K562 (cell line): ENCODE measurements around the gene DHCR24. TPM values are rescaled to one million over a fixed set of nuclear protein-coding genes. Genes with fewer than 3 reads are reported as not detected.

Experiments
- ATAC-seq: fragments of 200-7000 bp; cut with Tn5 transposase; 3 replicates; pipeline ENCODE4 v1.9.1; 2020; ENCODE audit warnings: moderate library complexity
- BruUV-seq: library from RNA; stranded (reverse); fragments of 400-500 nt; replicated peaks from 2 replicates; lab custom pipeline; 2021; lab: Mats Ljungman, UMichigan
- CTCF ChIA-PET: fragments of 300-600 bp; formaldehyde crosslinking; extraction: SDS; loops from one replicate; lab custom pipeline; 2021; ENCODE audit warnings: low intra/inter-chr PET ratio; lab: Yijun Ruan, JAX
- POLR2A ChIA-PET: fragments of 300-600, 350-650 bp; sonication (Branson Sonifier 250); formaldehyde crosslinking; extraction: SDS; loops from one replicate; lab custom pipeline; 2021; ENCODE audit warnings: antibody characterized with exemption, inconsistent platforms; lab: Yijun Ruan, JAX
- DNase-seq, 4 experiments: peaks; one replicate each; pipeline versions ENCODE4 v3.0.0 to v3.0.0-alpha.2; 2011 to 2018; ENCODE audit warnings: low spot score in 3 of 4, mixed read lengths in 3 of 4; ENCODE audit errors: extremely low read depth in 1 of 4
- FAIRE-seq: peaks from 2 replicates; lab custom pipeline; 2011; peaks lifted over from hg19 to GRCh38; lab: Jason Lieb, UNC
- H2AFZ ChIP-seq: 2 replicates; pipeline ENCODE4 v1.6.0; 2011; ENCODE audit warnings: low read depth, low read length, control low read depth, inconsistent platforms
- H3K27ac ChIP-seq: fragments of 200-600 bp; 3 replicates; pipeline ENCODE4 v1.8.0; 2011; ENCODE audit warnings: low read depth, mild to moderate bottlenecking, control low read depth, inconsistent platforms, low read length, moderate library complexity, mixed read lengths; ENCODE audit errors: extremely low read depth
- H3K27me3 ChIP-seq, 2 experiments: fragments of 300-600 bp in 1 of 2; 2 replicates in 1 of 2; 3 replicates in 1 of 2; pipeline versions ENCODE4 v1.6.0 to v1.8.0; 2011; ENCODE audit warnings: inconsistent platforms in 2 of 2, low read length in 2 of 2, mild to moderate bottlenecking in 1 of 2, mixed read lengths in 1 of 2, moderate library complexity in 1 of 2; ENCODE audit not compliant: control insufficient read depth in 2 of 2, insufficient read depth in 2 of 2
- H3K36me3 ChIP-seq: fragments of 300-600 bp; 3 replicates; pipeline ENCODE4 v1.8.0; 2011; ENCODE audit warnings: mild to moderate bottlenecking, low read length, inconsistent platforms; ENCODE audit not compliant: control insufficient read depth, insufficient read depth
- H3K4me1 ChIP-seq, 2 experiments: fragments of 200-600 bp in 1 of 2; replicated peaks in 1 of 2; 2 replicates in 1 of 2; 3 replicates in 1 of 2; pipeline versions ENCODE4 v1.5.1 to v1.8.0; 2011; ENCODE audit warnings: inconsistent platforms in 2 of 2, low read length in 2 of 2, mild to moderate bottlenecking in 1 of 2, mixed read lengths in 1 of 2, moderate library complexity in 1 of 2; ENCODE audit not compliant: control insufficient read depth in 2 of 2, insufficient read depth in 2 of 2
- H3K4me2 ChIP-seq: 2 replicates; pipeline ENCODE4 v1.6.1; 2011; ENCODE audit warnings: low read length, control low read depth, inconsistent platforms, mixed read lengths; ENCODE audit not compliant: insufficient read depth
- H3K4me3 ChIP-seq: fragments of 200-600 bp; sonication (generic), shearing (Covaris generic); 2 replicates; pipeline ENCODE4 v1.5.1; 2016; ENCODE audit warnings: control low read depth, inconsistent platforms
- H3K79me2 ChIP-seq: fragments of 200-600 bp; 3 replicates; pipeline ENCODE4 v1.8.0; 2011; ENCODE audit warnings: low read length, inconsistent platforms; ENCODE audit not compliant: control insufficient read depth, insufficient read depth
- H3K9ac ChIP-seq, 2 experiments: 2 replicates each; pipeline versions ENCODE4 v1.6.0 to v1.6.1; 2011; ENCODE audit warnings: low read depth in 2 of 2, low read length in 2 of 2, control low read depth in 1 of 2, inconsistent platforms in 1 of 2, mild to moderate bottlenecking in 1 of 2, mixed read lengths in 1 of 2; ENCODE audit not compliant: insufficient read depth in 1 of 2
- H3K9me1 ChIP-seq: one replicate; pipeline ENCODE4 v1.6.0; 2011; ENCODE audit warnings: inconsistent platforms, mild to moderate bottlenecking, low read length, moderate library complexity; ENCODE audit not compliant: control insufficient read depth, insufficient read depth
- H3K9me3 ChIP-seq: replicated peaks from 2 replicates; pipeline ENCODE4 v1.5.1; 2011; ENCODE audit warnings: low read depth, low read length, inconsistent platforms; ENCODE audit not compliant: control insufficient read depth, insufficient read depth
- H4K20me1 ChIP-seq: replicated peaks from 2 replicates; pipeline ENCODE4 v1.6.1; 2011; ENCODE audit warnings: low read length, inconsistent platforms, mixed read lengths; ENCODE audit not compliant: control insufficient read depth, insufficient read depth
- ARID2 ChIP-seq: fragments of 450-650 bp; IDR thresholded peaks from 2 replicates; pipeline ENCODE4 v1.6.1; 2017; ENCODE audit warnings: antibody characterized with exemption, mild to moderate bottlenecking
- ATF7 ChIP-seq: fragments of 450-650 bp; IDR thresholded peaks from 2 replicates; pipeline ENCODE4 v1.7.1; 2014; ENCODE audit warnings: mild to moderate bottlenecking, moderate library complexity
- BCLAF1 ChIP-seq, 2 experiments: fragments of 450-650 bp in 1 of 2; IDR thresholded peaks; 2 replicates each; pipeline ENCODE4 v1.6.1; 2011 to 2017; ENCODE audit warnings: low read depth in 2 of 2, antibody characterized with exemption in 1 of 2, borderline replicate concordance in 1 of 2, low read length in 1 of 2, mild to moderate bottlenecking in 1 of 2, mixed read lengths in 1 of 2; ENCODE audit not compliant: control insufficient read depth in 1 of 2
- FOXA3 ChIP-seq, 2 experiments: fragments of 450-650 bp in 1 of 2; sonication (generic) in 1 of 2; formaldehyde crosslinking; IDR thresholded peaks in 1 of 2; conservative IDR thresholded peaks in 1 of 2; 2 replicates each; pipeline versions ENCODE4 v1.4.0 to v1.8.0; 2020 to 2022; ENCODE audit warnings: mild to moderate bottlenecking in 2 of 2, missing genetic modification reagents in 1 of 2
- KAT7 ChIP-seq: sonication (generic); formaldehyde crosslinking; IDR thresholded peaks from 2 replicates; pipeline ENCODE4 v1.8.0; 2022; ENCODE audit warnings: missing genetic modification reagents, mild to moderate bottlenecking, borderline replicate concordance
- LCOR ChIP-seq: sonication (generic); formaldehyde crosslinking; IDR thresholded peaks from 2 replicates; pipeline ENCODE4 v1.8.0; 2022; ENCODE audit warnings: mild to moderate bottlenecking, missing genetic modification reagents
- MAFK ChIP-seq: IDR thresholded peaks from 2 replicates; pipeline ENCODE4 v1.6.1; 2011; ENCODE audit warnings: low read length, improper control_type of control experiment
- MBD2 ChIP-seq: sonication (generic); IDR thresholded peaks from 2 replicates; pipeline ENCODE4 v1.6.1; 2016; ENCODE audit warnings: low read depth, borderline replicate concordance
- MCM3 ChIP-seq: fragments of 450-650 bp; IDR thresholded peaks from 2 replicates; pipeline ENCODE4 v1.6.1; 2016
- MCM5 ChIP-seq: fragments of 450-650 bp; IDR thresholded peaks from 2 replicates; pipeline ENCODE4 v1.6.1; 2016; ENCODE audit warnings: low read depth
- PML ChIP-seq: IDR thresholded peaks from 2 replicates; pipeline ENCODE4 v1.6.1; 2012; ENCODE audit warnings: low read length, inconsistent platforms
- POLR2B ChIP-seq: fragments of 450-650 bp; IDR thresholded peaks from 2 replicates; pipeline ENCODE4 v1.6.1; 2018; ENCODE audit warnings: low read depth; ENCODE audit not compliant: partially characterized antibody
- RNF2 ChIP-seq: sonication (generic); IDR thresholded peaks from 2 replicates; pipeline ENCODE4 v1.6.1; 2016
- SAFB ChIP-seq: fragments of 200-400 bp; formaldehyde crosslinking; IDR thresholded peaks from 2 replicates; pipeline ENCODE4 v1.6.1; 2017; ENCODE audit warnings: low read depth, low read length, borderline replicate concordance
- SREBF2 ChIP-seq: sonication (generic); formaldehyde crosslinking; IDR thresholded peaks from 2 replicates; pipeline ENCODE4 v1.4.0; 2020; ENCODE audit warnings: mild to moderate bottlenecking, missing genetic modification reagents
- WGBS: fragments of 100-300 bp; shearing (Covaris generic); methylation state at CpG from one replicate; pipeline ENCODE4 v1.1.6; 2016; ENCODE audit warnings: low coverage, mixed read lengths; ENCODE audit not compliant: insufficient coverage; ENCODE audit errors: missing lambda C conversion rate; 5-methylcytosine and 5-hydroxymethylcytosine counted together
- in situ Hi-C: fragments of 300-500 bp; cut with MboI; formaldehyde crosslinking; loops from 4 replicates; pipeline ENCODE4 v1.15.0; 2018; ENCODE audit warnings: inconsistent platforms, mixed read lengths
- intact Hi-C: fragments of 100-400 bp; cut with micrococcal nuclease; formaldehyde crosslinking; loops from 2 replicates; pipeline ENCODE4 v1.14.2; 2022
- polyA plus RNA-seq, 8 experiments: library from polyadenylated mRNA; depleted of rRNA in 4 of 8; stranded (reverse) in 5 of 8; unstranded in 3 of 8; fragments of >200 nt; fragmentation: Nextera tagmentation in 2 of 8; fragmentation: Illumina TruSeq in 1 of 8; extraction: Ambion mirVana in 2 of 8; extraction: Trizol in 1 of 8; gene quantifications; 2 replicates each; pipeline versions ENCODE4 v1.2.1 to v1.2.3, GENCODE V29; 2011 to 2014; ENCODE audit warnings: inconsistent platforms in 1 of 8, missing spikeins in 1 of 8
- total RNA-seq, 7 experiments: library from RNA; depleted of rRNA in 6 of 7; stranded (reverse); fragments of >200 nt in 6 of 7; fragmentation: Illumina TruSeq in 2 of 7; extraction: Trizol in 2 of 7; gene quantifications; 2 replicates each; pipeline versions ENCODE4 v1.2.1 to v1.2.3, GENCODE V29; 2011 to 2021; ENCODE audit warnings: low replicate concordance in 1 of 7
- TF ChIP-seq, protein P1 (sequence below): fragments of 200-800 bp; sonication (Bioruptor generic); IDR thresholded peaks from 2 replicates; pipeline ENCODE4 v1.6.1; 2017; ENCODE audit warnings: missing genetic modification characterization, missing compliant biosample characterization

DHCR24 gene
- total and polyA plus RNA-seq, 9 of the 15 experiments (the other 6 are each of a cell fraction or from before 2014, with no cell fraction given), result 23.4 to 161 (median 79.9) TPM

GRCh38 chr1:54886724-54887664 is at the start of gene DHCR24 (continued):
- peak; percentile 74; the same call in 1 of the 2 replicates for TF ChIP-seq KAT7 (CRISPR knock-in tag)
- peak; percentile 39 for TF ChIP-seq ATF7
- TF ChIP-seq POLR2B, result peak; percentile 68
- no peak for TF ChIP-seq BCLAF1 (IDR thresholded peaks at IDR 0.05; ENCODE audit: borderline replicate concordance in 1 of 2, control insufficient read depth in 1 of 2, low read depth in 2 of 2, low read length in 1 of 2)

GRCh38 chr1:54936791-54937190 is 49.8 kb upstream of the DHCR24 start:
- peaks cover 0 to 3% of the 10 kb centered on the region in 2 experiments; a peak in 1 of 5 replicates for H3K27me3 ChIP-seq
- H2AFZ ChIP-seq, result no peak overlapping the region
- H3K9me3 ChIP-seq, result 0 out of 2 replicates have a peak, but pooled peaks cover 2% of the 10 kb centered on the region
- POLR2A ChIA-PET, result no interaction called here
- in situ Hi-C loops (no loop called here), intact Hi-C loops (no loop called here)
- no peak overlapping the region for H3K9ac ChIP-seq
- 2% methylated on average over 4 of the region's 4 CpGs for WGBS
- no TSS peak for BruUV-seq
- H3K4me2 ChIP-seq, result no peak overlapping the region
- CTCF ChIA-PET, result no interaction called here
- no peaks in the 10 kb centered on the region for H3K9me1 ChIP-seq
- H3K36me3 ChIP-seq, result no peaks in the 10 kb centered on the region
- no peaks in the 10 kb centered on the region for H3K4me1 ChIP-seq
- H3K4me3 ChIP-seq, result no peak overlapping the region
- H3K27ac ChIP-seq, result no peak overlapping the region
- no peak for TF ChIP-seq MBD2
- TF ChIP-seq LCOR (CRISPR knock-in tag), result no peak
- no peak for TF ChIP-seq MAFK
- no peak for TF ChIP-seq MCM3
- TF ChIP-seq FOXA3 (CRISPR knock-in tag; conservative IDR thresholded peaks at IDR 0.05 in 1 of 2, IDR thresholded peaks at IDR 0.05 in 1 of 2), result no peak
- no peak for TF ChIP-seq SAFB
- TF ChIP-seq SREBF2 (CRISPR knock-in tag), result no peak
- no peak for TF ChIP-seq MCM5
- TF ChIP-seq PML, result no peak
- TF ChIP-seq ARID2, result no peak
- TF ChIP-seq, protein P1, sequence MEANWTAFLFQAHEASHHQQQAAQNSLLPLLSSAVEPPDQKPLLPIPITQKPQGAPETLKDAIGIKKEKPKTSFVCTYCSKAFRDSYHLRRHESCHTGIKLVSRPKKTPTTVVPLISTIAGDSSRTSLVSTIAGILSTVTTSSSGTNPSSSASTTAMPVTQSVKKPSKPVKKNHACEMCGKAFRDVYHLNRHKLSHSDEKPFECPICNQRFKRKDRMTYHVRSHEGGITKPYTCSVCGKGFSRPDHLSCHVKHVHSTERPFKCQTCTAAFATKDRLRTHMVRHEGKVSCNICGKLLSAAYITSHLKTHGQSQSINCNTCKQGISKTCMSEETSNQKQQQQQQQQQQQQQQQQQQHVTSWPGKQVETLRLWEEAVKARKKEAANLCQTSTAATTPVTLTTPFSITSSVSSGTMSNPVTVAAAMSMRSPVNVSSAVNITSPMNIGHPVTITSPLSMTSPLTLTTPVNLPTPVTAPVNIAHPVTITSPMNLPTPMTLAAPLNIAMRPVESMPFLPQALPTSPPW (CRISPR knock-in tag), result no peak
- TF ChIP-seq RNF2, result no peak
- TF ChIP-seq, all 486 proteins: peak for 0
- ATAC-seq (no peak), FAIRE-seq (no peak), DNase-seq (no peak)
- Histone ChIP-seq H3K79me2 (no peaks in the 10 kb centered on the region), H4K20me1 (no peaks in the 10 kb centered on the region)
